ENCODE results near the gene CTRB1. TPM values are rescaled to one million over a fixed set of nuclear protein-coding genes. Genes with fewer than 3 reads are reported as not detected.

CTRB1 gene
- total RNA-seq, 1 donor = not detected

- TF ChIP-seq CTCF (IDR thresholded peaks at IDR 0.05; ENCODE audit: extremely low read depth, low read depth, low read length) = no peak
- H3K4me1 ChIP-seq (ENCODE audit: insufficient read depth, low read length) = peaks cover 41% of the 10 kb centered on the region
- H3K4me2 ChIP-seq (ENCODE audit: insufficient read depth, low read length) = no peak overlapping the region
- peak overlapping the region; percentile 1 for H3K27ac ChIP-seq (ENCODE audit: low read depth, low read length)
- no peaks in the 10 kb centered on the region for H3K9me3 ChIP-seq (ENCODE audit: low read depth, low read length)
- no peaks in the 10 kb centered on the region for H3K27me3 ChIP-seq (ENCODE audit: insufficient read depth, low read length)
- H3K4me3 ChIP-seq (ENCODE audit: insufficient read depth, low read length) = no peak overlapping the region
- H2AFZ ChIP-seq (ENCODE audit: low read length) = no peak overlapping the region
- DNase-seq (ENCODE audit: insufficient read length, low spot score, missing footprints) = peak; percentile 83
- H3K36me3 ChIP-seq (ENCODE audit: insufficient read depth, low read length) = peaks cover 8% of the 10 kb centered on the region
- H4K20me1 ChIP-seq (ENCODE audit: insufficient read depth, low read length) = peaks cover 73% of the 10 kb centered on the region
- H3K79me2 ChIP-seq (ENCODE audit: insufficient read depth, low read length) = peaks cover 91% of the 10 kb centered on the region
These were observed 43.5 kb downstream of the CTRB1 start for GRCh38 chr16:75262104-75262799.

GRCh38 chr16:75262800-75263127, 44.0 kb downstream of the CTRB1 start:
- Histone ChIP-seq H3K4me3 (ENCODE audit: insufficient read depth, low read length) (no peak overlapping the region), H3K79me2 (ENCODE audit: insufficient read depth, low read length) (peaks cover 85% of the 10 kb centered on the region), H3K4me2 (ENCODE audit: insufficient read depth, low read length) (no peak overlapping the region), H3K4me1 (ENCODE audit: insufficient read depth, low read length) (peaks cover 39% of the 10 kb centered on the region), H3K36me3 (ENCODE audit: insufficient read depth, low read length) (peaks cover 8% of the 10 kb centered on the region), H4K20me1 (ENCODE audit: insufficient read depth, low read length) (peaks cover 68% of the 10 kb centered on the region), H2AFZ (ENCODE audit: low read length) (no peak overlapping the region), H3K27ac (ENCODE audit: low read depth, low read length) (no peak overlapping the region), H3K9me3 (ENCODE audit: low read depth, low read length) (no peaks in the 10 kb centered on the region), H3K27me3 (ENCODE audit: insufficient read depth, low read length) (no peaks in the 10 kb centered on the region)
- DNase-seq (ENCODE audit: insufficient read length, low spot score, missing footprints) = no peak
- no peak for TF ChIP-seq CTCF (IDR thresholded peaks at IDR 0.05; ENCODE audit: extremely low read depth, low read depth, low read length)

GRCh38 chr16:75263291-75263962, 44.6 kb downstream of the CTRB1 start:
- no peak for TF ChIP-seq CTCF (IDR thresholded peaks at IDR 0.05; ENCODE audit: extremely low read depth, low read depth, low read length)
- Histone ChIP-seq H3K36me3 (ENCODE audit: insufficient read depth, low read length) (peaks cover 8% of the 10 kb centered on the region), H3K27ac (ENCODE audit: low read depth, low read length) (peak overlapping the region; percentile 87), H4K20me1 (ENCODE audit: insufficient read depth, low read length) (peaks cover 62% of the 10 kb centered on the region), H2AFZ (ENCODE audit: low read length) (no peak overlapping the region), H3K27me3 (ENCODE audit: insufficient read depth, low read length) (no peaks in the 10 kb centered on the region), H3K4me1 (ENCODE audit: insufficient read depth, low read length) (peaks cover 40% of the 10 kb centered on the region), H3K4me2 (ENCODE audit: insufficient read depth, low read length) (peak overlapping the region; percentile 89), H3K4me3 (ENCODE audit: insufficient read depth, low read length) (peak overlapping the region; percentile 99), H3K9me3 (ENCODE audit: low read depth, low read length) (no peaks in the 10 kb centered on the region), H3K79me2 (ENCODE audit: insufficient read depth, low read length) (peaks cover 79% of the 10 kb centered on the region)
- peak; percentile 85 for DNase-seq (ENCODE audit: insufficient read length, low spot score, missing footprints)

GRCh38 chr16:75263963-75264445, 45.2 kb downstream of the CTRB1 start:
- no peaks in the 10 kb centered on the region for H3K9me3 ChIP-seq (ENCODE audit: low read depth, low read length)
- peak overlapping the region; percentile 87 for H3K27ac ChIP-seq (ENCODE audit: low read depth, low read length)
- peaks cover 8% of the 10 kb centered on the region for H3K36me3 ChIP-seq (ENCODE audit: insufficient read depth, low read length)
- no peak overlapping the region for H2AFZ ChIP-seq (ENCODE audit: low read length)
- H3K4me2 ChIP-seq (ENCODE audit: insufficient read depth, low read length) = peak overlapping the region; percentile 89
- peak overlapping the region; percentile 99 for H3K4me3 ChIP-seq (ENCODE audit: insufficient read depth, low read length)
- DNase-seq (ENCODE audit: insufficient read length, low spot score, missing footprints) = peak; percentile 95
- H3K79me2 ChIP-seq (ENCODE audit: insufficient read depth, low read length) = peaks cover 73% of the 10 kb centered on the region
- H3K4me1 ChIP-seq (ENCODE audit: insufficient read depth, low read length) = peaks cover 40% of the 10 kb centered on the region
- no peak for TF ChIP-seq CTCF (IDR thresholded peaks at IDR 0.05; ENCODE audit: extremely low read depth, low read depth, low read length)
- H3K27me3 ChIP-seq (ENCODE audit: insufficient read depth, low read length) = no peaks in the 10 kb centered on the region
- H4K20me1 ChIP-seq (ENCODE audit: insufficient read depth, low read length) = peaks cover 56% of the 10 kb centered on the region

Data from osteoblast (primary cell).